HL-60/S4 treated with retinoic acid at 250 ng/mL for 4 days and 3 days (cell line): ENCODE measurements around the gene CHSY3.

Experiments used
- in situ Hi-C: fragments of 300-500 bp; cut with MboI; formaldehyde crosslinking; loops from 2 replicates; pipeline ENCODE4 v1.7.0; 2022; ENCODE audit warnings: low sequenced_read_pairs

The CHSY3 gene

DNA sequence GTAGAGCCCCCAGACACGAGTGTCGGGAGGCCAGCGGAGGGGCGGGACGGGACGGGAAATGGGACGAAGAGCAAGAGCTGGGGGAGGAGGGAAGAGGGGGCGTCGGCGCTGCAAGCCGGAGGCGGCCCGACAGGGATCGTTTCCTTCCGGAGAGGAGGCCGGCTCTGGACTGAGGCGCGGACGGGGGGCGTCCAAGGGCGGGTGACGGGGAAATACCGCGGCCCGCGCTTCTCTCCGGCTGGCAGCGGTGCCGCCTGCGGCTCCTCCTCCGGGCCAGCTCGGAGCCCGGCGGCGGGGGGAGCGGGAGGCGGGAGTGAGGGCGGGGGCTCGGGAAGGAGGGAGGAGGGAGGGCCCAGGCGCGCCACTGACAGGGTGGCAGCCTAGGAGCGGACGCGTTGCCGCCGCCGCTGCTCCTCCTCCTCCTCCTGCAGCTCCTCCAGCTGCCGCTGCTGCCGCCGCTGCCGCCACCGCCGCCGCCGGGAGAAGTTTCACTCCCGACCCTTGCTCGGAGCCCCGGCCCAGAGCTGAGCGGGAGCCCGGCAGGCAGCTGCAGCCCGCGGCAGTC is at the start of gene CHSY3:
TSS of gene CHSY3 (plus strand) at position 364 of the 565 bp plus-strand sequence.
- in situ Hi-C loops: no loop called here

DNA sequence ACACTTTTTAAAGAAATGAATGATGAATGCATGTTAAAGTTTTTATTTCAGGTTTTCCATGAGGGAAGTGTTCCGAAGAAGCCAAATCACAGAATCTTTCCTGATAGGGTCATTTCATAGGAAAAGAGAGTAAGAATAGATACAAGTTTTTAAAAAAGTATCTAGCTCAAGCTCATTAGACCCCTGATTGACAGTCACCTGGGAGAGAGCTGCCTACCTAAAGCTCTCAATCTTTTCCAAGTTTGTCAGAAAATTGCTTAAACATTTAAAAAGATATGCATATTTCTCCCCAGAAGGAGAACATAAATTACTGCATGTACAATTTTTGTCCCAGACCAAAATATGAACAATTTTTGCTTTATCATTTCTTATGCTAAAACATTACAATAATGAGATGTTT is 47.9 kb upstream of the CHSY3 start:
- in situ Hi-C loops: no loop called here

DNA sequence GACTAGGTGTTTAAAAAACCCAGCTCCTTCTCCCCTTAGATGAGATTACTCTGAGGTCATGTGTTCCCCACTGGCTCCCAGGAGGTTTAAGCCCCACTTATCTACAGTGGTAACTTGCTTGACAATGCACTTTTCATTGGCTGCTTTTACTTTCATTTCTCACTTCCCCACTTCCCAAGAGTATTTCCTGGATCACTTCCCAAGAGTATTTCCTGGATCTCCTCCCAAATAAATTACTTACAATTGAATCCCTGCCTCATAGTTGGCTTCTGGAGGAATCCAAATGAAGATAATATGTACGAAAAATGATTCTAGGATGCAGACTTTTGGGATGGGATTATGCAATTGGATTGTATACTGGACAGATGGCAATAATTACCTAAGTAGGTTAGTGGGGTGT is 47.1 kb upstream of the CHSY3 start:
- in situ Hi-C loops: no loop called here

DNA sequence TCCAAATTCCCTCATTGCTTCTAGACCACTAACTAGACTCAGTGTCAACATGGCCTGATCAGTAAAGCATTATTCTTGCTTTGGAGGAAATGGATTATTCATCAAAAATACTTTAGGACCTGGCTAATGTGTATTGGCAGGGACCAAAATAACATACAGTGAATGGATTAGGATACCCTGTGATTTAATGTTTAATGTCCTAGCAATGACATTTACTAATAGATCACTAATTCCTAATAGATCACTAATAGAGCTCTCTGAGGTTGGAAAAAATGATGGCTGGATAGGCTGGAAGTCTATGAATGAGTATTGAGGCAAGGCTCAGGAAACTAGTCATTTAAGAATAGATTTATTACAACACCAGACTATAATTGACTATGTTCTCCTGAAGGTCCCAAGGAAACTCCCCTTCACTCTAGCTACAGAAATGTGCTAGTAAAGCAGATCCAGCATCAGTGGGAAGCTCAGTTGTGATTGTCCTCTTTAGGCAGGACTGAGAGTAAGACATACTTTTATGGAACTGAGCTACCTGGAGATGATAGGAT is 46.1 kb upstream of the CHSY3 start:
- in situ Hi-C loops: no loop called here

DNA sequence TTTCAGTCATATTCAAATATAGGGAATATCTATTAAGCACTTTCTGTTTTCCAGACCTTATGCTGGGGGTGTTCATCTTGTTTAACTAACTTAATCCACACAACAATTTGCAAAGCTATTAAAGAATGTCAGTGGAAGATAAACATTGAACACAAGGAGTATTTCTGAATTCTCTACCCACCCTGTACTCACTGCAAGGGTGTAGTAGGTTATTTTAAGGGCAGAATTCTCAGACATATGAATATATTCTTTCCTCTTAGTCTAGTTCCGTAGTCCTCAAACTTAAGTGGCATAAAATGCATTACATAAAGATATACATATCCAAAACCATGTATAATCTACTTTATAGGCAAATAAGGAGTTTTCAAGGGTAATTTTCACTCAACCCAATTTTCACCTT is 19.9 kb upstream of the CHSY3 start:
- in situ Hi-C loops: no loop called here

DNA sequence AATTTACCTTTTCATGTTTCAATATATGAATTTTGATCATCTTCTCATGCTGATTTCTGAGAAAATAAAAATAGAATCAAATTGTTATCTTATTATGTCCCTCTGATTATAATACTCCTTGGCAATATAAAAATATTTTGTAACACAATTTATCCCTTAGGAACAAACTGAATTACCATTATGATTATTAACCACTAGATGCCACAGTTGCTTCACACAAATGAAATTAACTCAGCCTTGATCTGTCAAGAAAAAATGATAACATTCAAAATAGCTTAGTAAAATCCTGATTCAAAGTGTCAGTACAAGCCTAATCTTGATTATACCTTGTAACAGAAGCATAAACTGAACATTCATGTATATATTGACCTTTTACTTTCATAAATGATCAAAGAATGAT is 4.8 kb upstream of the CHSY3 start:
- in situ Hi-C loops: no loop called here

DNA sequence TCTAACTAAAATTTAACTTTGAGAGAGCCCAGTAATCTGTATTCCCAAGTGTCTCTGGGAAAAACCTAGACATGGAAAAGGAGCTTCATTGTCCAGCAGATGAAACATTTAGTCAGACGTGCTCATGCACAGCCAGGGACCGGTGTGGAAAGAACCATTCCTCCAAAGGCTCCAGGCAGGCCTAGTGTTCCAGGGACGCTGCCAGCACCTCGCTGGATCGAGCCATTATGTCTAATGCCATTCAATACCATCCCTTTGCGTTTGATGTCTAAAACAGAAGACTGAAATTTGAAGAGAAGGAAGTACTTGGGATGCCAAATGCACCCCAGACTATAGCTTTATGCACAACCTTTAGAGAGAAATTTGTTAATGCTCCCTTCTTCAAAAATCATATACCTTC is 1.4 kb upstream of the CHSY3 start:
- in situ Hi-C loops: no loop called here

DNA sequence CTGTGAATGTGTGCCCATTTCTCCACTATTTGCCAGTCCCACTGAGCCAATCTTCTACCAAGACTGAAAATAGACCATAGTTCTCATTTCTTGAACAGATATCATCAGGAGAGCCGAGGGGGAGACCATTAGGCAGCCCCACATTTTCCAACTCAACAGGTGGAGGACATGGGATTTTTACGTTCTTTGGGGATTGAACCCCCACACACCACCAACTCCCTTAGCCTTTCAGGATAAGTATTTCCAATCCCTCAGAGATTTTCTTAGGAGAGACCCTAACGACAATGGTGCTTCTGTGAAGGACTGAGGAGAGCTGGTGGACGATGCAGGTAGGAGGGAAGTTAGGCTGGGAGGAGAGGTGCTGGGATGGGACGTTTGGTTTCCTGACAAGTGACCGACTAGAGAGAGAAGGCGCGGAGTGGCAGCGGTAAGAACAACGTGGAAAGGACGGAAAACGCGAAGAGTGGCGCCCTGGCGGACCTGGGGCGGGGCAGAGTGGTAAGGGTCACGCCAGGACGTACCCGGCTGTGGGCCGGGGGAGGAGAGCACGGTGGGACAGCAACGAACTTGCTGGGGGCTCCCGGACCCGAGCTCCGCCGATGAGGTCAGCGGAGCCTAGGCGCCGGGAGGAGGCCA is 681 bp upstream of the CHSY3 start:
- in situ Hi-C loops: no loop called here

DNA sequence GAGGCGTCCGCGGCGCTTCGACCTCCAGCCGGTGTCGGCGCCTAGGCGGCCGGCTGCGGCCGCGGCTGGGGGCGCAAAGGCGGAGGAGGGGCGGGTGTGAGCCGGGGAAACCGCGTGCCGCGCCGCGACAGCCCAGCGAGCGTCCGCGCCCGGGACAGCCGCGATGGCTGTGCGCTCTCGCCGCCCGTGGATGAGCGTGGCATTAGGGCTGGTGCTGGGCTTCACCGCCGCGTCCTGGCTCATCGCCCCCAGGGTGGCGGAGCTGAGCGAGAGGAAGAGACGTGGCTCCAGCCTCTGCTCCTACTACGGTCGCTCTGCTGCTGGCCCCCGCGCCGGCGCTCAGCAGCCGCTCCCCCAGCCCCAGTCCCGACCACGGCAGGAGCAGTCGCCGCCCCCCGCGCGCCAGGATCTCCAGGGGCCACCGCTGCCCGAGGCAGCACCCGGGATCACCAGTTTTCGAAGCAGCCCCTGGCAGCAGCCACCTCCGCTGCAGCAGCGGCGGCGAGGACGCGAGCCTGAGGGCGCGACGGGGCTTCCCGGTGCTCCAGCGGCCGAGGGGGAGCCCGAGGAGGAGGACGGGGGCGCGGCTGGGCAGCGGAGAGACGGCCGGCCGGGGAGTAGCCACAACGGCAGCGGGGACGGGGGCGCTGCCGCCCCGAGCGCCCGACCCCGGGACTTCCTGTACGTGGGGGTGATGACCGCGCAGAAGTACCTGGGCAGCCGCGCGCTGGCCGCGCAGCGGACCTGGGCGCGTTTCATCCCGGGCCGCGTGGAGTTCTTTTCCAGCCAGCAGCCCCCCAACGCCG is 605 bp downstream of the CHSY3 start:
- in situ Hi-C loops: no loop called here

DNA sequence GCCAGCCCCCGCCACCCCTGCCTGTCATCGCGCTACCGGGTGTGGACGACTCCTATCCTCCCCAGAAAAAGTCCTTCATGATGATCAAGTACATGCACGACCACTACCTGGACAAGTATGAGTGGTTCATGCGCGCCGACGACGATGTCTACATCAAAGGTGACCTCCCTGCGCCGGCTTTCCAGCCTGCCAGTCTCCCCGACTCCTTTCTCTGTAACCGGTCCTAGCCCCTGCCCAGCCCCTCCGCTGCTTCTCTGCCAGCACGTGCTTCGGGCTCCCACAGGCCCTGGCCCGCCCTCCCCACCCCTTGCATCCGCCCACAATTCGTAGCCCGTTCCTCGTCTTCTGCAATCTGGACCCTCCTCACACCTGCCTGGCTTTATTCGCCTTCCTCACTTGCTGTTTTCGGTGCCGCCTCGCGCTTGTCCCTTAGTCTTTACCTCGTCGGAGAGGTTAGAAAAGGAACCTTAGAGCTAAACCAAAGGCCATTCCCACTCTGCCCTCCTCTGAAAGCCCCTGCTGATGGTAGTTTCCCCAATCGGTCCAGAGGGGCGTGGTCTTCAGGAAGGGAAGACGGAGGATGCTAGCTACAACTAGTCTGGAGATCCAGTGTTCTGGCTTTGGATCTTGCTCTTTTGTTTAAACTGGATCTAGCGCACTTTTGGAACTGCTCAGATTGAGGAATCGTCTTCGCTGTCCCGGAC is 1.4 kb downstream of the CHSY3 start:
- in situ Hi-C loops: no loop called here

DNA sequence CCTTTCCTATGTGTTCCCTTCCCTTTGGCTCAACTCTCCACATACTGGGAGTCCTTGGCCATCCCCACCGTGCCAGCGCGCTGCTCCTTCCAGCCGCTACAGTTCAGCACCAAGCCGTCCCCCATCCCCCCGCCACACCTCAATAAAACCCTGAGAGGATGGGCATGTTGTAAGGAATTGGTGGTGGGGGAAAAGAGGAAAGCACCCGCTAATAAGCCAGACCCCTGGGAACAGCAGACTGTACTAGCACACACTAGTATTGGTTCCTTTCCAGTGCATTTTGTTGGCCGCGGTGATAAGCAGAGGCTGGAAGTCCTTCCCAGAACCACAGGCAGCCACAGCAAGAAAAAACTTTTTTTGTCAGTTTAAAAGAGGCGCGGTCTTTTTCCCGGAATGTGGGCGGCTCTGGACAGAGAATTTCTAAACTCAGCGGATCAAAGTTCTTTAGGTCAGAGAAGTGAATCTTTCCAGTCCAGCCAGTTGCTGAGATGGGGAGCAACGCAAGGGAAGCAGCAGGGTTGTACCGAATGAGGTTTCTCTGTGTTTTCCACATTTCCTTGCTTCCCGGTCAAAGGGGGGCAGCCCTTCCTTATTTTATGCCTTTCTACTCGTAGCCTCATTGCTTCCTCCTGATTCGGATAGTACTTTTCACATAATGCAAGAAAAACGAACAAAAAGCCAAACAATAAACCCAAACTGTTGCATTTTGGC is 2.1 kb downstream of the CHSY3 start:
- in situ Hi-C loops: no loop called here

DNA sequence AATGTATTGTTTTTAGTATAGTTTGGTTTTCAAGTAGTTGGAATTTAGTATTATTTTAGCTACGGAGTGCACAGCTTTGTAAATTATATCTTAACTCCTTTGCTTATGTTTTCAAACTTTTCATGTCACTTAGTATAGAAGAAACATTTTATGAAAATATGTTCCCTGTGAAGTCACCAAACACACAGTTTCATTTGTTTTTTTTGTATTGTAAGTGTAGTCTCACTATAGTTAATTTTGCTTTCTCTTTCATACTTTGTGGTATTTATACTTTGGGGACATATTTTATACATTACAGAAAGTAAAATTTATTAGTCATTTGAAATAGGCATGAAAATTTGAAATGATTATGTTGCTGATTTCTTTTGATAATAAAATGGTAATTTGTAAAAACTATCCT is 5.0 kb downstream of the CHSY3 start:
- in situ Hi-C loops: no loop called here

DNA sequence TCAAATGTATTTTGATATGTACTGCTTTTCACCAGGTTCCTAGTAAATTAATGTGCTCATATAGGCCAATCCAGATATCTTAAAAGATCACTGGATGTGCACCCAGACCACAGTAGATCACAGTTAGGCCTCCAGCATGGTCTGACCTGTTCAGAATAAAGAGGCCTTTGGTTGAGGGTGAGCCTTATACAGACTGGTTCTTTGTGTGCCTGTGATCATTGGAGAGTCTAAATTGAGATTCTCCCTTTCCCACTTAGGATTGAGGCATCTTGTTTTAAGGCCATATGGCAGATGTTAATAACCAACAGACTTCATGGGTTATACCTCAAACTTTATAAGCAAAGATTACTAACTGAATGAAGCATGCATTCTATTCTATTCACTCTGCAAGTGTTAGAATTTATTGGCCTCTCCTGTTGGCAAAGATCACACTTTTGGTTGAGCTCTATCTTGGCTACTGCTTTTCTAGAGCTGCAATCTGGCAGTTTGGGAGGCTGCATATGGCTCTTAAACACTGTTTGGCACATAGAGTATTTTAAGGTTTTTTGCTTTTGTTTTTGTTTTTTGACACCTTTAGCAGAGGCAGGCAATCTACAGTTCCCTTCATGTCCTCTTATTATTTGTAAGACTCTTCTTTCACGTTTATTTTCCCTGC is 8.5 kb downstream of the CHSY3 start:
- in situ Hi-C loops: no loop called here

DNA sequence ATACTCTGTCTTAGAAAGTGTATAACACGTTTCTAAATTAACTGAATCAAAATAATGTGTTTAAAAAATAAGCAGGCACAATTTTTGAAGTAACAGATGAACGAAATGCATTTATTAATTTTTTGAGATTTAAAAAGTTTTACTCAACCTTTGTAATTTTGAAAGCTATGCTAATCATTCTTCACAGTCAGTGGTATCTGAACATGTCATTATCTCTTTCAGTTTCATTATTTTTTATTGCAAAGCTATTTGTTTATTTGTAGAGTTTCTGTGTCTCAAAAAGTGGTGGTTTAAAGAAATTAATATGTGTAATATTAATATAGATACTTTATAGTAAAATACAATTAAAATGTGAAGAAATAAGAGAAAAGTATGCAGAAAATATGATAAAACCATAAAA is 11.2 kb downstream of the CHSY3 start:
- in situ Hi-C loops: no loop called here

DNA sequence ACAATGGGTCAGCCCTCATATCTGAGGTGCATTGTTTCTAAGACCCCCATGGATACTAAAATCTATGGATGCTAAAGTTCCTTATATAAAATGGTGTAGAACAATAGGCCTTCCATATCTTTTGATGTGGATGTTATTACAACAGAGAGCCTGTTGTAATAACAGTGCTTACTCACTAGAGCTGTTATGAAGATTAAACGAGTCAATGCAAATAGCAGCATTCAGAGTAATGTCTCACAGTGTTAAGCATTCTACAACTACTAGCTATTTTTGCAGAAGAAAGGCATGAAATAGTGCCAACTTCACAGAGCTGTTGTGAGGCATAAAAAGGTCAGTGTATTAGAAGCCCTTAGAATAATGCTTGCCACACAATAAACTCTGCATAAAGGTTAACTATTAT is 13.0 kb downstream of the CHSY3 start:
- in situ Hi-C loops: no loop called here

DNA sequence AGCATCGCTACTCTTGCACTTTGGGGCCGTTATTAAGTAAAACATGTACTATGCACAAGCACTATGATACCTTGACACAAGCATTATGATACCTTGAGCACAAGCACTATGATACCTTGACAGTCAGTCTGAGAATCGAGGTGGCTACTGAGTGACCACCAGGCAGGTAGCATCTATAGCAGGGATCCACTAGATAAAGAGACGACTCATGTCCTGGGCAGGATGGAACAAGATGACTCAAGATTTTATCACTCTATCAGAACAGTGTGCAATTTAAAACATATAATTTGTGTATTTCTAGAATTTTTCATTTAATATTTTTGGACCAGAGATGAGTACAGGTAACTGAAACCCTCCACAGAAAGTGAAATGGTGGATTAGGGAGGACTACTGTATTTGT is 16.9 kb downstream of the CHSY3 start:
- in situ Hi-C loops: no loop called here

DNA sequence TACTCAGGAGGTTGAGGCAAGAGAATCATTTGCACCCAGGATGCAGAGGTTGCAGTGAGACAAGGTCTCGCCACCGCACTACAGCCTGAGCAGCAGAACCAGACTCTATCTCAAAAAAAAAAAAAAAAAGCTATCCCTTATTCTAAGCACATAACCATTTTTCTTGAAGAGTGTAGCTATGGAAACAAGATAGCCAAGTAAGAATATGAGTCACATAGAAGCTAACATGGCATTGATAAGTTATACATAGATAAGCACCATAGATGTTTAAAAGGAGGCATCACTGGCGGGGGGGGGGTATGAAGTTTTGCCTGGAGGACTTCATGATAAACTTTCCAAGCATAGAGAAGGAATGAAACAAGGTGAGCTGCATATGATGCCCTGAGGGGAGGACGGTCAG is 26.0 kb downstream of the CHSY3 start:
- in situ Hi-C loops: no loop called here

DNA sequence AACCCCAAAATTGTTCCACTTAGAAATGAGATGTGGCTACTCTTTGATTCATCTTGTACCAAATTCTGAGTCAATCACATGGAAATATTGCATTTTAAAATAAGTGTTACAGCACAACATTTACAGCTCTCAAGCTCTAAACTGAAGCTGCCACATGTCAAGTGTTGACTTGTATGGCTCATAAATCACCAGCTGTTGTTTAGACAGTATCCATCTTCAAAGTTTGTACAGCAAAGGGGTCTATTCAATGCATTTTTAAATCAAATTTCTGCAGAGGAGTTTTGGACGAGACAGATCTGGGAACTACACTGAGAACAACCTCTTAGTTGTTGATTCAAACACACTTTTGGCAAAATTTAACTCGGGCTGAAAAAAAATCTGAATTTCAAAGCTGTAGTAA is 31.4 kb downstream of the CHSY3 start:
- in situ Hi-C loops: no loop called here

DNA sequence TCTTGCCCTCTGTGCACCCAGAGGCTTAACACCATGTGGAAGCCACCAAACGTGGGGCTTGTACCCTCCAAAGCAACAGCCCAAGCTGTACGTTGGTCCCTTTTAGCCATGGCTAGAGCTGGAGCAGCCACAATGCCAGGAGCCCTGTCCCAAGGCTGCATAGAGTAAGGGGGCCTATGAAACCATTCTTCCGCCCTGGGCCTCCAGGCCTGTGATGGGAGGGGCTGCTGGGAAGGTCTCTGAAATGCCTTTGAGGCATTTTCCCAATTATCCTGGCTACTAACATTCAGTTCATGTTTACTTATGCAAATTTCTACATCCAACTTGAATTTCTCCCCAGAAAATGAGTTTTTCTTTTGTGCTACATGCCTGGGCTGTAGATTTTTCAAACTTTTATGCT is 33.8 kb downstream of the CHSY3 start:
- in situ Hi-C loops: no loop called here

DNA sequence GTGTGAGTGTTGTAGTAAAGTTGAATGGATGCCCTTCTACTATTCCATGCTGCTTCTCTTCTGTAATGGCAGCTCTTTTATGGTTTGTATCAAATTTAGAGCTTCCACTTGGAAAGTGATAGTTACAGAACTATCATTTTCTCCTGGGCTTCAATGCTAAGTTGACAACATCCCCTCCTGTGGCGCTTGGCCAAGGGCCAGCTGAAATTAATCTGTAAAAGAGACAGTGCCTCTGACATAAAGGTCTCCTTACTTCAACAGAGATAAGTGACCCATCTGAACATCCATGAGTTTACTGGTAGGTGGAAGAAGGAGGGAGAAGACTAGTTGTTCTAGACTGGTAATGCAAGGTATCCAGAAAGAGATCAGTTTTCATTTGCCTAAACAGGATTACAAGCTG is 39.7 kb downstream of the CHSY3 start:
- in situ Hi-C loops: no loop called here
